Measurements from ENCODE around the gene FUT4. TPM values are rescaled to one million over a fixed set of nuclear protein-coding genes. Genes with fewer than 3 reads are reported as not detected.
A peak's percentile ranks its signal among the peaks of the same experiment; 100 is the strongest.
"Not testable (repeated sequence)": the region's sequence is repeated elsewhere in the genome, so short reads cannot be mapped to it uniquely, and the experiment has no call there.

Gene FUT4, protein sequence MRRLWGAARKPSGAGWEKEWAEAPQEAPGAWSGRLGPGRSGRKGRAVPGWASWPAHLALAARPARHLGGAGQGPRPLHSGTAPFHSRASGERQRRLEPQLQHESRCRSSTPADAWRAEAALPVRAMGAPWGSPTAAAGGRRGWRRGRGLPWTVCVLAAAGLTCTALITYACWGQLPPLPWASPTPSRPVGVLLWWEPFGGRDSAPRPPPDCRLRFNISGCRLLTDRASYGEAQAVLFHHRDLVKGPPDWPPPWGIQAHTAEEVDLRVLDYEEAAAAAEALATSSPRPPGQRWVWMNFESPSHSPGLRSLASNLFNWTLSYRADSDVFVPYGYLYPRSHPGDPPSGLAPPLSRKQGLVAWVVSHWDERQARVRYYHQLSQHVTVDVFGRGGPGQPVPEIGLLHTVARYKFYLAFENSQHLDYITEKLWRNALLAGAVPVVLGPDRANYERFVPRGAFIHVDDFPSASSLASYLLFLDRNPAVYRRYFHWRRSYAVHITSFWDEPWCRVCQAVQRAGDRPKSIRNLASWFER
- polyA plus RNA-seq (2013, experiment 1 of 2; ENCODE audit: insufficient read length): 5.2 TPM
- 4.9 TPM for polyA plus RNA-seq (2013, experiment 2 of 2; ENCODE audit: insufficient read length)

DNA sequence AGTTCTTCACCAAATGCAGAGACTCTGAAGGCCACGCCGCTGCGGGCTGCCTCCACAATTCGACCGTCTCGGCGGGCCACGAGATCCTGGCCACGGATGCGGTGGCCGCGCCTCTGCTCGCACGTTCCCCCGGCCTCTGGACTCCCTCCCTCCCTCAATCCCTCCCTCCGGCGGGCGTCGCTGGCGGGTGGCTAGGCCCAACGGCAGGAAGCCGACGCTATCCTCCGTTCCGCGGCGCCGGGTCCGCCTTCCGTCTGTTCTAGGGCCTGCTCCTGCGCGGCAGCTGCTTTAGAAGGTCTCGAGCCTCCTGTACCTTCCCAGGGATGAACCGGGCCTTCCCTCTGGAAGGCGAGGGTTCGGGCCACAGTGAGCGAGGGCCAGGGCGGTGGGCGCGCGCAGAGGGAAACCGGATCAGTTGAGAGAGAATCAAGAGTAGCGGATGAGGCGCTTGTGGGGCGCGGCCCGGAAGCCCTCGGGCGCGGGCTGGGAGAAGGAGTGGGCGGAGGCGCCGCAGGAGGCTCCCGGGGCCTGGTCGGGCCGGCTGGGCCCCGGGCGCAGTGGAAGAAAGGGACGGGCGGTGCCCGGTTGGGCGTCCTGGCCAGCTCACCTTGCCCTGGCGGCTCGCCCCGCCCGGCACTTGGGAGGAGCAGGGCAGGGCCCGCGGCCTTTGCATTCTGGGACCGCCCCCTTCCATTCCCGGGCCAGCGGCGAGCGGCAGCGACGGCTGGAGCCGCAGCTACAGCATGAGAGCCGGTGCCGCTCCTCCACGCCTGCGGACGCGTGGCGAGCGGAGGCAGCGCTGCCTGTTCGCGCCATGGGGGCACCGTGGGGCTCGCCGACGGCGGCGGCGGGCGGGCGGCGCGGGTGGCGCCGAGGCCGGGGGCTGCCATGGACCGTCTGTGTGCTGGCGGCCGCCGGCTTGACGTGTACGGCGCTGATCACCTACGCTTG, at the start of gene FUT4:
Gene FUT4 (plus strand): TSS at position 227 of the 951 bp plus-strand sequence. CDS start 213 bp downstream, at position 440.
- DNase-seq: peak; percentile 86

DNA sequence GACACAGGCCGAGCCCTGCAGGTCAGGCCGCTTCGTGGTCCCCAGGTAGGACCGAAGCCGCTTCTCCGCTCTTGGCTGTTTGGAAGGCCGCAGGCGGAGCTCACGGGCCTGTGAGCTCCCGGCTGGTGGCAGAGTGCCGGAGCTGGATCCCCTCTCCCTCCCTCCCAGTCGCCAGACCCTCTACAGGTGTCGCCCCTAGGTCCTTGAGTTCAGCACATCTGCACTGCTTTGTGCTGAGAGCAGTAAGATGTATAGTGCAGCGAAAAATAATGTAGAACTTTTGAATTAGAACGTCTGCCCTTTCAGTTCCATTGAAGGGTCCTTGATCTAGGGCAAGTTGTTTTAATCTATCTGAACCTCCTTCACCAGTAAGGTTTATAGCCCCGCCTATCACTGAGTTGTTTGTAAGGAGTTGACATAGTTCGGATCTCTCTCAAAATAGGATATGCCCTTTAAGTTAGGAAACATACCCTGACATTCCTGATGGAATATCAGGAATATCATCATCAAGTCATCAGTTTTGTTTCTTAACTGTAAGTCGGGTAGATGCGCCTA, 49.5 kb upstream of the FUT4 start:
- no peak for DNase-seq

DNA sequence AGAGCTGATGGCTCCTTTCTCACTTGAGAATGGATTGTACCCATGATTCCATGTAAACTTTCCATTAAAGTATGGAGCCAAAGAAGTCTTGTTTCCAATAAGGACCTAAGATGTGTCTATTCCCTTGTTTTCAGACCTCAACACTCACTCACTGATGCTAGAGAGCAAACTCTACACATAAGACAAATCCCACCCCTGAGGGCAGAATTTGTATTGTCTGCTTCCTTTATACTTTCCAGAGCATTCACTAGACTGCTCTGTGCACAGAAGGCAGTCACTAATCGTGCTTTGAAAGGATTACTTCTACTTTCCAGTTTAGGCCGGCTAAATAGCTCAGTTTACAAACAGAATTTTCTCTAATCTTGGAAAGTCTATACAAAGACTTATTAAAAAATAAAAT, 43.5 kb upstream of the FUT4 start:
- no peak for DNase-seq

DNA sequence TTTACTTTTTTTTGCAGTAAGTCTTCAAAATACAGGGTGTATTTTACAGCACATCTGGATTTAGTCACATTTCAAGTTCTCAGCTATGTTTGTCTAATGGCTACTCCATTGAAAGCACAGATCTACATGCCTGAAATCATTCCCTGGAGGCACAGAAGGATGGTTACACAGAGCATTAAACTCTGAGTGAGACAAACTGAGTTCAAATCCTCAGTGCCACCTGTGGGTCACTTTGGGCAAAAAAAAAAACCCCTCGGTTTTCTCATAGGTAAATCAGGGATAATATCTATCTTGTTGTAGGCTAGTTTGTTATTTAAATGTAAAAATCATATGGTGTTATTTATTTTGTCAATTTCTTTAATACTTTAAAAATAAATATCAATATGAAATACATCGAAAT, 42.2 kb upstream of the FUT4 start:
- no peak for DNase-seq

DNA sequence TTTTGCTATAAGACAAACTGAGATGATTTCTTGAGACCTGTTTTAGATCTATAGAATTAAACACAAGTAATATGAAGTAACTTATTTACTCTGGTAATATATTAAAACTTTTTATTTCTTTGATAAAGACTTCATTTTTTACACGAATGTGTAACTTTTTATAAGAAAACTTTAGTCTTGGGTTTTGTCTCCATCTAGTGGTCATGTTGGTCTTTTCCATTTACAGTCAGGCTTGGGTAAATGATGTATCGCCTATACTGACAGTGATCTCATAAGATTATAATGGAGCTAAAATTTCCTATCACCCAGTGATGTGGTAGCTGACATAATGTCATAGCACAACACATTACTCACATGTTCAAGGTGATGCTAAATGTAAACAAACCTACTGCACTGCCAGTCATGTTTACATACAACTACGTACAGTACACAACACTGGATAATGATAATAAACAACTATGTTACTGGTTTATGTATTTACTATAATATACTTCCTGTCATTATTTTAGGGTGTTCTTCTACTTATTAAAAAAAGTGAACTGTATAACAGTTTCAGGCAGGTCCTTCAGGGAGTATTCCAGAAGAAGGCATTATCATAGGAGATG, 38.9 kb upstream of the FUT4 start:
- peak; percentile 62 for DNase-seq

DNA sequence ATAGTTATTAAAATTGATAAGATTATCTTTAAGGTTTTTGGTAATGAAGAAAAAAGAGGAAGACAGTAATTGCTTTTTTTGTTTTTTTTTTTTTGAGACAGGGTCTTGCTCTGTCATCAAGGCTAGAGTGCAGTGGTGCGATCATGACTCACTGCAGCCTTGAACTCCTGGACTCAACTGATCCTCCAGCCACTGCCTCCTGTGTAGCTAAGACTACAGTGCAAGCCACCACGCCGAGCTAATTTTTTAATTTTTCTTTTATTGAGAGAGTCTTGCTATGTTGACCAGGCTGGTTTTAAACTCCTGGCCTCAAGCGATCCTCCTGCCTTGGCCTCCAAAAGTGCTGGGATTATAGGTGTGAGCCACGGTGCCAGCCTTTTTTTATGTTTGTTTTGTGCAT, 37.2 kb upstream of the FUT4 start:
- not testable (repeated sequence) for DNase-seq

DNA sequence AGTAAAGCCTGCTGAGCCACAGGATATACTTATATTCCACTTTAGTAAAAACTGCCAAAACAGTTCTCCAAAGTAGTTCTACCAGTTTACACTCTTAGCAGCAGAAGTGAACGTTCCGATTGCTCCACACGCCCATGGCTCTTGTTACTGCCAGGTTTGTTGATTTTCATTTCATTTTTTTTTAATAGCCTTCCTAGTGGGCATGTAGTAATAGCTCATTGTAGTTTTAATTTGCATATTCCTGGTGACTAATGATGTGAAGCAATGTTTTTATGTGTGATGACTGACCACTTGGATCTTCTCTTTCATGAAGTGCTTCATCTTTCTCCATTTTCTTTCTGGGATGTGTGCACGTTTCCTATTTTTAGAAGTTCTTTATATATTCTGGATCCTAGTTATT, 36.2 kb upstream of the FUT4 start:
- DNase-seq: no peak

DNA sequence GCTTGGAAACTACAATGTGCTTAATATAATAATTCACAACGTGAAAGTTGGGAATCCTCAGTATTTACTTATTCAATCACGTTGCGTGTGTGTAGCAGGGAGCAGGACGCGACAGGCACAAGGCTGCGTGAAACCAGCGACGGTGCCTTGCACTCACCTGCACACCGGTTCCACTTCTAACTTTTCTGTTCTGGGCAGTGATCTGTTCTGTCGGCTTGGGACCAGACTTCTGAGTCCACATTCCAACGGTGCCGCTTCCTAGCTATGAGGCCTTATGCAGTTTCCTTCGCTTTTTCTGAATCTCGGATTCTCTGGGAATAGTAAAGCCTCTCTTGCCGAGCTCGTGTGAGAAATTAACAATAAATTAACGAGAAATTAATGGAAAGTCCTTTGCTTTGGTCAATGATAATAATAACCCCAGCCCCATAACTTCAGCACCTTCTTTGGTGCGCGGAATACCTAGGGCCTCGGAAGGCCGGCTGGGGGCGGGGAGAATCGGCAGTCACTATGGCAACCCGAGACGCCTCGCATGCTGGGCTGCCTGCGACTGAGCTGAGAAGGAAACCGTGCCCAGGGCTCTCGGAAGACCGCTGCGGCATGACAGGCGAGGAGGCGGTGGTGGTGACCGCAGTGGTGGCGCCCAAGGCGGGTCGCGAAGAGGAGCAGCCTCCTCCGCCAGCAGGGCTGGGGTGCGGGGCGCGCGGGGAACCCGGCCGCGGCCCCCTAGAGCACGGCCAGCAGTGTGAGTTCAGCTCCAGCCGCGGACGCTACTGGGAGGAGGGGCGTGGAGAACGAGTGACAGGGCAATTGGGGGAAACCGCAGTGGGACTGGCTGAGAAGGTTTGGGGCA, 31.6 kb upstream of the FUT4 start, which contains the start of gene C11orf97:
Gene C11orf97 (plus strand): TSS at position 530 of the 850 bp plus-strand sequence. CDS start 68 bp downstream, at position 598.
- peak; percentile 37 for DNase-seq

DNA sequence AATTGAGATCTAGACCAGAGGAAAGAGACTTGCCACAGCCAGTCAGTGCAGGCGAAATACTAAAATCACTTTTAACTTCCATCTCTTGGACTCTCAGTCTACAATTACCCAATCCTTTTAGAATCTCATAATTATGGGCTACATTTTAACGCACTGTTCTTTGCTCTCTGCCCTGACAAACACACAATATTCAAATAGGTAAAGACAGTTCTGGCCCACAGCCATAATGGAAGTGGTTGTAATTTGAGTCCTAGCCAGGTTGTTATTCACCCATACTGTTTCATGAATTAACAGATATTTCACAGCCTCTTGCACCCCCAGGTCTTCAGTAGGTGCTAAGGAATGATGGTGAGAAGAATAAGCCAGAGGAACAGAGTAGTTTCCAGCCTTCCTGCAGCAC, 30.6 kb upstream of the FUT4 start:
- no peak for DNase-seq

DNA sequence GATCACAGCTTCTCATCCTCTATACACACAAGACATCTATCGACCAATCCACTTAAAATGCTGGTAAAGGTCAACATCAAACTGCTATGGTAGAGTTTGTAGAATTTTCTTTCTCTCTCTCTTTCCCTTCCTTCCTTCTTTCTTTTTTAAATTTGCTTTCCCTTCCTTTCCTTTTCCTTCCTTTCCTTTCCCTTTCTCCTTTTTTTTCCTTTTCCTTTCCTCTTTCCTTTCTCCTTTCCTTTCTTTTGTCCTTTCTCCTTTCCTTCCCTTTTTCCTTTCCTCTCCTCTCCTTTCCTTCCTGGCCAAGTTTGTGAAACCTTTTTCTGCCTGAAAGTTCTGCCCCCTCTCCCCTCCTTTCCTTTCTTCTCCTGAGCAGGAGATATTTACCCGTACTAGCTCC, 28.3 kb upstream of the FUT4 start:
- DNase-seq: no peak

DNA sequence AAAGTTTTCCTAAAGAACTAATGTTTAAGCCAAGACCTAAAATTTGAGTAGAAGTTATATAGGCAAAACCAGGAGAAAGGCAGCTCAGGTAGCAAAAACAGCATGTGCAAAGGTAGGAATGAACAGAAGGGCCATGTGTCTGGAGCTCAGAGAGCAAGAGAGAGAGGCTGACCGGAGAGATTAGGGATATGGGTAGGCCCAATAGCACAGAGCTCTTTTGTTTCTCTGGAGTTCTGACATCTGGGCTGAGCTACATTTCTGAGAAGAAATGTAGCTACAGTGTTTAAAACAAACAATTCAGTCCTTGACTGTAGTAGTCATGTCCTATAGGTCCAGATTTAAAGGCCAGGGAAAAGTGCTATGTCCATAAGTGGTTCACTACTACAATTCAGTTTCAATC, 27.0 kb upstream of the FUT4 start:
- DNase-seq: no peak

DNA sequence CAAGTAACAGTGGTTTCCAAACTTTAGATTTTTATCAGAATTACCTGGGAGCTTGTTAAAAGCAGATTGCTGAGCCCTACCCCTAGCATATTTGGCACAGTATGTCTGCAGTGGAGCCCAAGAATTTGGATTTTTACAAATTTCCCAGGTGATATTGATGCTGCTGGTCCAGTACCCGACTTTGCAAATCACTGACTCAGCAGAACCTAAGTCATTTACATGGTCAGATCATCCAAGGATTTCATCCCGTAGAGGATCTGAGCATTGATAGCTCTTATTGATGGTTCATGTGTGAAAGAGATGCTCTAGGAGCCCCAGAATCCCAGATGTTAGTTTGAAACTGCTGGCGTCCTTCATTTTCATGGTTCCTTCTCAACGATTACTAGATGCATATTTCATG, 25.4 kb upstream of the FUT4 start:
- no peak for DNase-seq

DNA sequence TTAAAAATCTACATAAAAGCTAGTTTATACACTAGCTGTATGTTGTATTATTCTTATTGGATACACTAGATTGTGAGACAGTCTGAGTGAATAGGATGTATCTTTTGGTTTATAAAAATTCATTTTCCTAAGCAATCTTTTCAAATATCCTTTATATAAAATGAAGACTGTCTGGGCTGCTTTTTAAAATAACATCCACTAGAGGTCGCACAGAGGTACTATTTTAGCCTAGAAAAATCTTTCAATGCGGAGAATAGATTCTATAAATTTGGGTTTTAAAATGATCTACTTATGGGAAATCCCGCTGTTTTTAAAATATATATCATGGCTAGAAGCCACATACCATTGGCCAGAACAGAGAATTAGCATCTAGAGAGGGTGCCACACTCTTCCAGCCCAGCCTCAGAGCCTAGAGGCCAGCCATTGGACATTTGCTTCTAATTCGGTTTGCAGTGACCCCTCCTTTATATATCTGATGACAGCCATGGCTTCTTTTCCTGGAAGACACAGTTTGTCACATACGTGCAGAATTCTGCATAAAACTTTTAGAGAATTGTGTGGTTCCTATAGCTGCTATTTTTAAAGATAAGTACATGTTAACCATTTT, 24.1 kb upstream of the FUT4 start:
- DNase-seq: peak; percentile 24

DNA sequence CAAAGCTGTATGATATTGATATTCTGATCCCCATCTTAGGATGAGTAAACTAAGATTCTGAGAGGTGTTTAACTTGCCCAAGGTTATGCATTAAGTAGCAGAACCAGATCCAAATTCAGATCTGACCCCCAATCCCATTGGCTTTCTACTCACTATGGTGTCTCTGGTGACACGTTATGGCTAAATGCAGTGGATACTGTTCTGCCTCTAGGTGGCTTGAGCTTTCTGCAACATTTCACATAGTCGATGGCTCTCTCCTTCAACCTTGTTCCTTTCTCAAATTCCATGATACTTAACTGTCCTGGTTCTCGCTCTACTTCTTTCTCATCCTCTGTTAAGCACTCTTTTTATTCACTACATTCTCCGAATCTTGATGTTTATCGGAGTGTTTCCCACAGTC, 22.0 kb upstream of the FUT4 start:
- DNase-seq: no peak

DNA sequence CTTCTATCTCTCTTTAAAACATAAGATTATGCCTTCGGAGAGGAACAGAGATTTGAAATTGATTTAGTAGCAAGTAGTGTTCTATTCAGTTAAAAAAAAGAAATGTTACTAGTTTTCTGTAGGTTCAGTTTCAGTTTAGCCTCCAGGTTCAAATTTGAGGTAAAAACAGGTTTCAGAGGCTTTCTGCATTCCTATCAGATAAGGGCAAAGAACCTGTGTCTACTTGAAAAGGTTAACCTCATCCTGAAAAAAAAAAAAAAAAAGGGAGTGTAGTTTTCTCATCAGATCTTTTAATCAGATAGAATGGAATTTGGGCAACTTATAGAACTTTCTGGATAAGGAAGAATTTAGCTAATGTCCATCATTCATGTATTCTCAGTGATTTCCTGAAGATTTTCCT, 19.4 kb upstream of the FUT4 start:
- DNase-seq: no peak

DNA sequence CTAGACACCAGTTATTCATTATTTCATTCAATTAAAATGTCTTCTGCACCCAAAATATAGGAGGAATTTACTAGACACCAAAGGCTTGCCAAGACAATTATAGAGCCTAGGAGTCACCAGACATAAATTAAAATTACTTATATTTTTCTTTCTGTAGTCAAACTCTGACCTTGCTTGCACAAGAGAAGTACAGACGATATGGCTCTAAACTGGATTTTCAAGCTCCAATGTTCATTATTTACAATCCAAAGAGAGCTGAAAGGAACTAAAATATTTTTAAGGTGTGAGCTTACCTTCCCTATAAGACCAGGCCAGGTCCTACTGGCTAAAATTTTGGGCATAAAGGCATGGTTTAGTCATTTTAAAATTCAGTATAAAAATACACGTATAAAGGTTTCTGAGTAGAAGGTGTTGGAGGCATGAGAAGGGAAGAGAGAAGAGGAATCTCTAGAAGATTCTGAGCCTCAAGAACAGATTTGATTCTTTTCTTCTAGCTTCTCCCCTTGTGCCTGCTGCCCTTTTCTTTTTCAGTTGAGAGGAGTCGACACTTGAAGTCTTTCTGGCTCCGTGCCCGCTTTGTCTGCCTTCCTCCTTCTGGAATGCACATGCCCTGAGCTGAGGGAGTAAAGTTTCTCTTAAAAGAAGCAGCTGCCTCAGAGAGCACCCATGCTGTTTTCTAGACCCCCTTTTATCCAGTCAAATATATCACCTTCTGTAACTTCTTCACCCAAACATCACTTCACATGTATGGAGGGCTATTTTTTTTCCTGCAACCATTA, 18.0 kb upstream of the FUT4 start:
- DNase-seq: peak; percentile 88

DNA sequence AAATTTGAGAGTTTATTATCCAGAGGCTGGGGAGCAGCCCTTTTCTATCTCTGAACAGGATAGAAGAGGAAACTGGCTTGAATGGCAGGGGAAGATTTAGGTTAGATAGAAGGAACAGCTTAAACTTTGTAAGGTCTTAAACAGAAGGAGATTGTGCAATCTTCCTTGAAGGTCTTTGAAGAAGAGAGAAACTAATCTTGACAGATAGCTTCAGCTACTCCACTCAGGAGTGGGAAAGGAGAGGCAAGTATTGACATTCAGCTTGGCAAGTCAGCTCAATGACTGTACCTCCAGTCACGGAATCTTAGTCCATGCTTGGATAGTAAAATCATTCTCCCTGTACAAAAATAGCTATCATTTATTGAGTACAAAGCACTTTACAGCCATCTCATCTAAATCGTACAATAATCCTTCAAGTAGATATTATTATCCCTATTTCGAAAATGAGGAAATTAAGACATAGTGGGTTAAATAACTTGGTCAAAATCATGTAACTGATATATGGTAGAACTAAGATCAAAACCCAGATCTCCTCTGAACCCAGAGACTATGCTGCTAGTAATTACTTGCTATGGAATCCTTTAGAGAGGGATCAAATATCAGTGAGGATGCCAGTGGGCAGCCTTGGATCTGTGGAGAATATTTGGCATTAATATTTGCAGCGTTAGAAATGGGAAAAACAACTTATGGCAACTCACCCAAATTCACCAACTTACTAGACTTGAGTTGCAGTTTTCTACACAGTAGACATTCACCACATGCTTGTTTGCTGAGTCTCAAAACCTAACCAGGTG, 16.9 kb upstream of the FUT4 start:
- DNase-seq: no peak

DNA sequence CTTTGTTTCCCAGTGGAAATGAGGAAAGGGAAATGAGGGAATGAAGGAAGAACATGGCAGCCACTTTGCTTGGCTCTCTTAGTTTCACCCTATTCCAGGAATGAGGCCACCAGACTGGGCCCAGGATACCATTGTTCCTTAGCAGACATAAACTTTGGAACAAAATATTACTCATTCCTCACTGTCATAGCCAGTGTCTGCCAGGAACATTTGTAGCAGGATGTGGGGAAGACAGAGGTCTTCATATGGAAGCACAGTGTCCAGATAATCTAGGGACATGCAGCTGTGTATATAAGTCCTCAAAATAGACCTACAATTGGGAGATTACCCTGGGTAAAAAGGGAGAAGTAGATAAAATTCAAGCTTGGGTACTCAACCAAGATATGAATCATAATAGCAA, 15.2 kb upstream of the FUT4 start:
- DNase-seq: no peak

DNA sequence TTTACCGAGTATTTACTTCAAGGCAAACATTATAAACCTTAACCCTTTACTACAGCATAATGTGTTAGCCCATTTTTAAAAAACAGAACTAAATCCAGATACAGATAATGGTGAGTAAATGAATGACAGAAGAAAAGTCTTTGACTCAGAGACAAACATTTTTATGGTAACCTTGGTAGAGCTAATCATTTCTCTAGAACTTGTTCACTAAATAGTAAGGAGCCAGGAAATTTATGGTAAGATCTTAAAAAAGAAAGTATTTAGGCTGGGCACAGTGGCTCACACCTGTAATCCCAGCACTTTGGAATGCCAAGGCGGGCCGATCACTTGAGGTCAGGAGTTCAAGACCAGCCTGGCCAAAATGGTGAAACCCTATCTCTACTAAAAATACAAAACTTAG, 11.5 kb upstream of the FUT4 start:
- DNase-seq: no peak

Data from fibroblast of skin of abdomen (primary cell).